Naive thymus-derived CD4-positive, alpha-beta T cell (primary cell): ENCODE measurements around the gene RHBDD3. TPM values are rescaled to one million over a fixed set of nuclear protein-coding genes. Genes with fewer than 3 reads are reported as not detected.

Experiments used
- ATAC-seq: fragments of 150-1000 bp; cut with Tn5 transposase; 2 replicates; pipeline ENCODE4 v1.10.0; 2021; ENCODE audit warnings: mild to moderate bottlenecking, moderate library complexity
- CTCF ChIA-PET: fragments of 350-600 bp; sonication (Branson Sonifier 250); formaldehyde crosslinking; loops from one replicate; lab custom pipeline; 2021; ENCODE audit warnings: antibody characterized with exemption; lab: Charles Lee
- POLR2A ChIA-PET: fragments of 350-600 bp; sonication (Branson Sonifier 250); formaldehyde crosslinking; loops from one replicate; lab custom pipeline; 2021; ENCODE audit warnings: antibody characterized with exemption, inconsistent platforms; lab: Charles Lee
- DNase-seq, 9 donors: peaks; one replicate each; pipeline versions ENCODE4 v3.0.0 to v3.0.0-alpha.2; 2020 to 2022; ENCODE audit warnings: mixed read lengths in 1 of 9
- H3K27ac ChIP-seq: one replicate; pipeline ENCODE4 v1.7.0; 2013; ENCODE audit warnings: mild to moderate bottlenecking, low read depth, low read length, moderate library complexity
- H3K27me3 ChIP-seq, 2 donors: one replicate each; pipeline ENCODE4 v1.7.0; 2013; ENCODE audit warnings: low read length in 2 of 2, mild to moderate bottlenecking in 2 of 2, moderate library complexity in 2 of 2; ENCODE audit not compliant: control insufficient read depth in 2 of 2, insufficient read depth in 2 of 2
- H3K36me3 ChIP-seq, 3 experiments: 1 replicate in 2 of 3; 2 replicates in 1 of 3; pipeline ENCODE4 v1.7.0; 2013; ENCODE audit warnings: low read length in 3 of 3, mild to moderate bottlenecking in 3 of 3, moderate library complexity in 1 of 3; ENCODE audit not compliant: insufficient read depth in 3 of 3, control insufficient read depth in 2 of 3
- H3K4me1 ChIP-seq, 2 donors: one replicate each; pipeline ENCODE4 v1.7.0; 2013; ENCODE audit warnings: low read length in 2 of 2, mild to moderate bottlenecking in 2 of 2, moderate library complexity in 1 of 2; ENCODE audit not compliant: control insufficient read depth in 2 of 2, insufficient read depth in 2 of 2
- H3K4me3 ChIP-seq: 2 replicates; pipeline ENCODE4 v1.7.0; 2013; ENCODE audit warnings: mild to moderate bottlenecking, low read length
- H3K9me3 ChIP-seq, 3 experiments: 1 replicate in 2 of 3; 2 replicates in 1 of 3; pipeline ENCODE4 v1.7.0; 2013; ENCODE audit warnings: low read length in 3 of 3; ENCODE audit not compliant: control insufficient read depth in 2 of 3
- H3K27ac Mint-ChIP-seq, 9 donors: one replicate each; pipeline ENCODE4 v1.8.0; 2020 to 2022; ENCODE audit warnings: mixed read lengths in 9 of 9, mild to moderate bottlenecking in 8 of 9, moderate library complexity in 5 of 9, inconsistent platforms in 2 of 9
- H3K27me3 Mint-ChIP-seq, 5 donors: one replicate each; pipeline ENCODE4 v1.8.0; 2021 to 2022; ENCODE audit warnings: mixed read lengths in 5 of 5, mild to moderate bottlenecking in 1 of 5
- H3K36me3 Mint-ChIP-seq, 5 donors: one replicate each; pipeline ENCODE4 v1.8.0; 2020 to 2022; ENCODE audit warnings: mixed read lengths in 5 of 5, mild to moderate bottlenecking in 3 of 5, inconsistent platforms in 1 of 5
- H3K4me1 Mint-ChIP-seq, 7 donors: one replicate each; pipeline ENCODE4 v1.8.0; 2020 to 2022; ENCODE audit warnings: mixed read lengths in 7 of 7, mild to moderate bottlenecking in 3 of 7, inconsistent platforms in 1 of 7
- H3K4me3 Mint-ChIP-seq, 10 donors: one replicate each; pipeline ENCODE4 v1.8.0; 2020 to 2022; ENCODE audit warnings: mild to moderate bottlenecking in 10 of 10, mixed read lengths in 10 of 10, moderate library complexity in 6 of 10, inconsistent platforms in 2 of 10
- H3K9me3 Mint-ChIP-seq, 11 donors: one replicate each; pipeline ENCODE4 v1.8.0; 2020 to 2022; ENCODE audit warnings: mixed read lengths in 11 of 11, mild to moderate bottlenecking in 4 of 11, inconsistent platforms in 1 of 11, moderate library complexity in 1 of 11
- intact Hi-C, 2 donors: fragments of 100-400 bp; cut with micrococcal nuclease; formaldehyde crosslinking; loops; one replicate each; pipeline ENCODE4 v1.15.1; 2023
- polyA plus RNA-seq, 2 donors: library from polyadenylated mRNA; unstranded; fragments of 300-500 nt; fragmentation: Illumina TruSeq; gene quantifications; one replicate each; pipeline ENCODE4 v1.2.3, GENCODE V29; 2021
- total RNA-seq, 6 experiments: library from RNA in 5 of 6; stranded (reverse) in 5 of 6; gene quantifications; 1 replicate in 5 of 6; 2 replicates in 1 of 6; pipeline ENCODE4 v1.2.3 and lab custom pipeline; 2021 to 2026

The RHBDD3 gene
- total and polyA plus RNA-seq, 7 experiments from 2014 or later, result 8.1 to 39.4 (median 14.2) TPM

- no peaks in the 10 kb centered on the region for H3K4me1 ChIP-seq
- Mint-ChIP-seq H3K27me3 (peaks cover 0 to 4% (median 0%) of the 10 kb centered on the region in 5 donors), H3K4me1 (peaks cover 0 to 11% (median 4%) of the 10 kb centered on the region in 7 donors), H3K9me3 (no peaks in the 10 kb centered on the region), H3K27ac (no peak overlapping the region), H3K36me3 (no peaks in the 10 kb centered on the region), H3K4me3 (no peak overlapping the region)
- H3K9me3 ChIP-seq, result no peaks in the 10 kb centered on the region
- ATAC-seq (no peak), DNase-seq (no peak)
- POLR2A ChIA-PET, result no interaction called here
- H3K27ac ChIP-seq, result no peak overlapping the region
- intact Hi-C loops, result no loop called here
- CTCF ChIA-PET, result interaction anchor here (2.2 kb wide), 1 partner anchor 11 kb away, joined by 8 read pairs; no protein-coding TSS in a partner anchor
- H3K27me3 ChIP-seq, result no peaks in the 10 kb centered on the region
- H3K36me3 ChIP-seq, result no peaks in the 10 kb centered on the region
- no peak overlapping the region for H3K4me3 ChIP-seq
Measured at GRCh38 chr22:29256606-29257325, 11.0 kb downstream of the RHBDD3 start.

- Mint-ChIP-seq H3K27ac (no peak overlapping the region), H3K9me3 (no peaks in the 10 kb centered on the region), H3K4me3 (no peak overlapping the region), H3K4me1 (peaks cover 0 to 11% (median 4%) of the 10 kb centered on the region in 7 donors), H3K36me3 (no peaks in the 10 kb centered on the region), H3K27me3 (peaks cover 0 to 4% (median 0%) of the 10 kb centered on the region in 5 donors)
- Histone ChIP-seq H3K9me3 (no peaks in the 10 kb centered on the region), H3K4me3 (no peak overlapping the region), H3K27me3 (no peaks in the 10 kb centered on the region), H3K36me3 (no peaks in the 10 kb centered on the region), H3K27ac (no peak overlapping the region), H3K4me1 (no peaks in the 10 kb centered on the region)
- ChIA-PET POLR2A (no interaction called here), CTCF (no interaction called here)
- ATAC-seq (no peak), DNase-seq (no peak)
- intact Hi-C loops, result no loop called here
Measured at GRCh38 chr22:29255064-29255621, 12.6 kb downstream of the RHBDD3 start.

GRCh38 chr22:29254286-29254660 lies 13.5 kb downstream of the RHBDD3 start:
- intact Hi-C loops, result no loop called here

DNA sequence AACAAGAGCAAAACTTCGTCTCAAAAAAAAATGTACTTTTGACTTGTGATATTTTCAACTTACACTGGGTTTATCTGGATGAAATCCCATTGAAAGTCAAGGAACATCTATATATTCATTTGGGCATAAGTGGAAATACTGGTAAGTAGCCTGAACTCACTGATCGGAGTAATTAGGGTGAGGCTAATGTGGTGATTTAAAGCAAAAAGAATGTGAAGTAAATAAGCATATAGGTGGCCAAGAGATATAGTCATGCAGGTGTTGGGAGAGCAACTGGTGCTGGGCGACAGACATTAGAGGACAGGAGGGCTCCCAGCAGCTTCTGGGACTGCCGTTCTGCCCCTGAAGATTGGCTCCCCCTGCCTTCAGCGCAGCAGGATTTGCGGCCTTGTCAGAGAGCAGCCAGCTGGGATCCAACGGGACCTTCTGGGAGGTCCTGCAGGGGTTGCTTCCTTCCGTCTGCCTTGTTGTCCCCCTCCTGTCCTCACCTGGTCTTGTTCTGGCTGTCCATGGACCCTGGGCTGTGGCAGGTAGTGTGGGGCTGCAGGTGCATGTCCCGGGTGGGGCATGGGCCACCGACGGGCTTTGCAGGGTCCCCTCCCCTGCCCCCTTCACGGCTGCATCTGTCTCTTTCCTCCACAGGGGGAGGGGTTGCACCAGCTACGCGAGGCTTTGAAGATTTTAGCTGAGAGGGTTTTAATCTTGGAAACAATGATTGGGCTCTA lies 14.1 kb downstream of the RHBDD3 start:
- Mint-ChIP-seq H3K36me3 (no peaks in the 10 kb centered on the region), H3K9me3 (no peaks in the 10 kb centered on the region), H3K4me1 (peaks cover 0 to 11% (median 4%) of the 10 kb centered on the region in 7 donors), H3K27ac (no peak overlapping the region), H3K4me3 (no peak overlapping the region), H3K27me3 (peaks cover 0 to 4% (median 0%) of the 10 kb centered on the region in 5 donors)
- Histone ChIP-seq H3K9me3 (no peaks in the 10 kb centered on the region), H3K27ac (no peak overlapping the region), H3K4me3 (no peak overlapping the region), H3K27me3 (no peaks in the 10 kb centered on the region), H3K4me1 (no peaks in the 10 kb centered on the region), H3K36me3 (no peaks in the 10 kb centered on the region)
- DNase-seq (no peak), ATAC-seq (no peak)
- ChIA-PET CTCF (no interaction called here), POLR2A (no interaction called here)
- intact Hi-C loops, result no loop called here

More at GRCh38 chr22:29254286-29254660, 13.5 kb downstream of the RHBDD3 start:
- H3K4me1 ChIP-seq, result no peaks in the 10 kb centered on the region
- H3K36me3 ChIP-seq, result no peaks in the 10 kb centered on the region
- DNase-seq (no peak), ATAC-seq (no peak)
- H3K27me3 ChIP-seq, result no peaks in the 10 kb centered on the region
- Mint-ChIP-seq H3K4me1 (peaks cover 0 to 11% (median 4%) of the 10 kb centered on the region in 7 donors), H3K9me3 (no peaks in the 10 kb centered on the region), H3K27me3 (peaks cover 0 to 4% (median 0%) of the 10 kb centered on the region in 5 donors), H3K27ac (peak overlapping the region in 1 of 9 donors; percentile 67), H3K4me3 (no peak overlapping the region), H3K36me3 (no peaks in the 10 kb centered on the region)
- CTCF ChIA-PET, result no interaction called here
- no peak overlapping the region for H3K27ac ChIP-seq
- POLR2A ChIA-PET, result no interaction called here
- H3K4me3 ChIP-seq, result no peak overlapping the region
- no peaks in the 10 kb centered on the region for H3K9me3 ChIP-seq

DNA sequence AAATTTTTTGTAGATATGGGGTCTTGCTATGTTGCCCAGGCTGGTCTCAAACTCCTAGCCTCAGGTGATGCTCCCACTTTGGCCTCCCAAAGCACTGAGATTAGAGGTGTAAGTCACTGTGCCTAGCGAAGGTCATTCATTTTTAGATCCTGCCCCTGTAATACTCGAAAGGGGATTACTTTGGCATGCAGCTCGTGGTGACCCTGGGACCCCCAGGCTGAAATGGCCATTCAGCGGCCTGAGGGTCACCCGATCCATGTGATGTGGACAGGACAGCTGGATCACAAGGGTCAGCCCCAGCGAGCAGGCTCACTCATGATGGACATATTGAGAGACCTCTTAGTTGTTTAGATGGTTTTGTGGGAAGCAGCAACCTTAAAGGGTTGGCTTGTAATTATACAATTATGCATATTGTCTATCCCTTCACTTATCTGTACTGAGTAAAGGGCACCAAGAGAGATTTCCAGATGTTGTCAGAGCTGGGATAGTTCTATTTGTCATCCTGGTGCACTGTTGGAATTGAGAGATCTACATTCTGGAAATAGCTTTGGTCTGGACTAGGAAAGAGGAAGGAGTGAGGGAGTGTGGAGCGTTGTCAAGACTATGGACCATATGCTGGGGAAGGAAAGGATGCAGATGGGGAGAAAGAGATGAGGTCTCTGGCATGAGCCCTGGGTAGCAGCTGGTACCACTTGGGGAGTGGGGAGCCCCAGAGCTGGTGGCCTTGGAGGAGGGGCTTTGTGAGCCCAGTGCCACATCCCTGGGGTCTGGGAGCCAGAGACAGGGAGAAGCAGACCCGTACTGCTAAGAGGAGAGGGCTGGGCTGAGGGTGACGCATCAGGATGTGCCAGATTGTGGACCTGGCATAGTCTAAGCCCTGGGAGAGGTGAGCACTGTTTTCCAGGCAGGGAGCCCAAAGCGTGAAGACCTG lies 15.5 kb downstream of the RHBDD3 start:
- DNase-seq (no peak), ATAC-seq (no peak)
- Histone ChIP-seq H3K36me3 (no peaks in the 10 kb centered on the region), H3K4me3 (no peak overlapping the region), H3K4me1 (no peaks in the 10 kb centered on the region), H3K9me3 (no peaks in the 10 kb centered on the region), H3K27me3 (no peaks in the 10 kb centered on the region), H3K27ac (no peak overlapping the region)
- ChIA-PET POLR2A (no interaction called here), CTCF (no interaction called here)
- peaks cover 0 to 4% (median 0%) of the 10 kb centered on the region in 5 donors for H3K27me3 Mint-ChIP-seq
- no peak overlapping the region for H3K27ac Mint-ChIP-seq
- no peak overlapping the region for H3K4me3 Mint-ChIP-seq
- H3K4me1 Mint-ChIP-seq, result peaks cover 0 to 6% (median 0%) of the 10 kb centered on the region in 7 donors
- H3K36me3 Mint-ChIP-seq, result no peaks in the 10 kb centered on the region
- no peaks in the 10 kb centered on the region for H3K9me3 Mint-ChIP-seq
- intact Hi-C loops, result no loop called here

DNA sequence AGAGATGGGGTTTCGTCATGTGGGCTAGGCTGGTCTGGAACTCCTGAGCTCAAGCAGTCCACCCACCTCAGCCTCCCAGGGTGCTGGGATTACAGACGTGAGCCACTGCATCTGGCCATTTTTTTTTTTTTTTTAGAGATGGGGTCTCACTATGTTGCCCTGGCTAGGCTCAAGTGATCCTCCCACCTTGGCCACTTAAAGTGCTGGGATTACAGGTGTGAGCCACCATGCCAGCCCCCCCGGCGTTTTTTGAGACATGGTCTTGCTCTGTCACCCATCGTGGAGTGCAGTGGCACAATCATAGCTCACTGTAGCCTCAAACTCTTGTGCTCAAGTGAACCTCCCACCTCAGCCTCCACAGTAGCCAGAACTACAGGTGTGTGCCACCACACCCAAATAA lies 16.5 kb downstream of the RHBDD3 start:
- no peak overlapping the region for H3K27ac ChIP-seq
- ATAC-seq (no peak), DNase-seq (no peak)
- Mint-ChIP-seq H3K9me3 (no peaks in the 10 kb centered on the region), H3K4me3 (no peak overlapping the region), H3K4me1 (peaks cover 0 to 6% (median 0%) of the 10 kb centered on the region in 7 donors), H3K27me3 (peaks cover 0 to 4% (median 0%) of the 10 kb centered on the region in 5 donors), H3K27ac (no peak overlapping the region), H3K36me3 (no peaks in the 10 kb centered on the region)
- H3K9me3 ChIP-seq, result no peaks in the 10 kb centered on the region
- CTCF ChIA-PET, result interaction anchor here (0.7 kb wide), 1 partner anchor 660 kb away, joined by 3 read pairs; no protein-coding TSS in a partner anchor
- no peaks in the 10 kb centered on the region for H3K4me1 ChIP-seq
- no peaks in the 10 kb centered on the region for H3K27me3 ChIP-seq
- H3K4me3 ChIP-seq, result no peak overlapping the region
- H3K36me3 ChIP-seq, result no peaks in the 10 kb centered on the region
- intact Hi-C loops, result no loop called here
- POLR2A ChIA-PET, result no interaction called here
